ENCODE measurements around the gene CAVIN2.

The CAVIN2 gene

DNA sequence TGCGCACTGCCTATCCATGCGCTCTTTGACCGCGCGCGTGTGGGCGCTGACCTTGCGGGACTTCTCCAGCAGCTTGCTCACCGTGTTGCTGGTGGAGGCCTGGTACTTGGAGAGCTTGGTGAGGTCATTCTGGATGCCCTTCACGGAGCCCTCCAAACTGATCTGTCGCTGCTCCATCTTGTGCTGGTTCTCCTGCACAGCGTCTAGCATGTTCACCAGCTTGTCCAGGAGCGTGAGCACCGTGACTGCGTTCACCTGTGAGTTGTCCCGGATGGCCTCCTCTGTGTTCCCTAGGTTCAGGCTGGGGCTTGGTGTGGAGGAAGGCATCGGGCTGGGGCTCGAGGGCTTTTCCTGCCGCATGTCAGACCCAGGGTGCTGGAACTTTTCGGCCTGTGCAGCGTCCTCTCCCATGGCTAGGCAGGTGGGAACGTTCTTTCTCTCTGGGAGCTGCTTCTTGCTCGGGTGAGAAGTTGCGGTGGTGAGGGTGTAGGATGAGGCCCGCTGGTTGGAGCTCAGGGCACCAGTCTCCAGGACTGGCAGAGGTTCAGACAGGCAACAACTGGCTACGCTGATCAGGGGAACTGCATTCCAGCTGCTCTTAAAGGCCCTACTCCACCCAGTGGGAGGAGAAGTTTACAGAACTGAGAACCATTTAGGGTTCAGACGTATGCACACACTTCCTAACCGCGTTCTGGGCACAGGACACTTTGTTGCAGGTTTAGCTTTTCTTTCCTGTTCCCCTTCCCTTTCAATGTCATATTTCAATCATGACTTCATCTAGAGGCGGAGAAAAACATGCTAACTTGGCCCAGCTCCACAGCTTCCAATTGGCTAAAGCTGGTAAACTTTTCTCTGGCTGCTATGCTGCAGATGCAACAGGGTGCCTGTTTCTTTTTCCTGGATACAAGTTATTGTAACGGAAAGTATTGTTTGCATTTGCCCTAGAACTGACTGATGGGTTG is at the start of gene CAVIN2:
Gene CAVIN2 (minus strand): TSS at position 574 of the 962 bp plus-strand sequence. CDS start 163 bp downstream, at position 411.
- DNase-seq (ENCODE audit: low read depth in 2 of 2): peak; percentile 74 to 78

GRCh38 chr2:191895743-191896142 is 48.9 kb upstream of the CAVIN2 start:
- DNase-seq (ENCODE audit: low read depth in 2 of 2): no peak

DNA sequence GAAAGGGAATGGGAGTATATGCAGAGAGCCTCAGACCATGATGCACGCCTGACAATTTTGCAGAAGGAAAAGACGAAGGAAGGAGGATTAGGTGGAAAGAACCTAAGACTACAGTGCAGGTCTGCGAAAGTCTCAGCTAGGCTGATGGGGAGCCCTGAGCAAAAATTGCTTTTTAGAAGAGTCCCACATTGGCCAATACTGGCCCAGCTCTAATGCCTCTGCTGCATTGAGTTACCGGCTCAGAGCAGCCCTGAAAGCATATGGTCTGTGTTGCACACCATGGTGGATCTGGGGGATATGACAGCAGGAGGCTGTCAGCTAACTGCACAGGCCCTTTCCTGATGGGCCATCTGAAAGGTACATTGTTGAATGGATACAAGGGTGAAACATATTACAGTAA is 48.3 kb upstream of the CAVIN2 start:
- no peak for DNase-seq (ENCODE audit: low read depth in 2 of 2)

- peak; percentile 79 to 83 for DNase-seq (ENCODE audit: low read depth in 2 of 2)
Measured at GRCh38 chr2:191894681-191895147, 47.8 kb upstream of the CAVIN2 start.

GRCh38 chr2:191892391-191892790 is 45.5 kb upstream of the CAVIN2 start:
- DNase-seq (ENCODE audit: low read depth in 2 of 2): peak; percentile 73

DNA sequence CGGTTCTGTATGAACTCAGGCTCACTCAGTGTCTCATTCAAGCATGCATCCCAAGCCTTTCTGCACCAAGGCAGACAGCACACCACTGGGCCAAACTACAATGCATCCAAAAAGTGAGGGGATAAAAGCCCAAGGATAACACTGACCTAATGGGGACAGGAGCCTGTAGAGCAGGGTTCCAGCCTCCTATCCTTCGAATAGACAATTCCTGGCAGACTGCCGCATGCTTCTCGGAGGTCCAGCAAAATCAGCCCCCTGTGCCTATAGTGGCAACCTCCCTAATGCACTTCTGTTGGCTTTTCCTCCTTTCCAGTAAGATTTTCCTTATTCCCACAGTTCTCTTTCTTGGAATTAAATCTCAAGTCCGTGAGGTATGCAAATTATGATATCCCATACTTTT is 44.8 kb upstream of the CAVIN2 start:
- DNase-seq (ENCODE audit: low read depth in 2 of 2): no peak

DNA sequence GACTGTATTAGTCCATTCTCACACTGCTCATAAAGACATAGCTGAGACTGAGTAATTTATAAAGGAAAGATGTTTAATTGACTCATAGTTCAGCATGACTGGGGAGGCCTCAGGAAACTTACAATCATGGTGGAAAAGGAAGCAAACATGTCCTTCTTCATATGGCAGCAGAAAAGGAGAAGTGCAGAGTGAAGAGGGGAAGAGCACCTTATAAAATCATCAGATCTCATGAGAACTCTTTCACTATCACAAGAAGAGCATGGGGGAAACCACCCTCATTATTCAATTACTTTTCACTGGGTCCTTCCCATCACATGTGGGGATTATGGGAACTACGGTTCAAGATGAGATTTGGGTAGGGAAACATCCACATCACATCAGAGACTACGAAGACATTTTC is 43.0 kb upstream of the CAVIN2 start:
- DNase-seq (ENCODE audit: low read depth in 2 of 2): no peak

GRCh38 chr2:191888400-191889166 is 41.7 kb upstream of the CAVIN2 start:
- DNase-seq (ENCODE audit: low read depth in 2 of 2): no peak

DNA sequence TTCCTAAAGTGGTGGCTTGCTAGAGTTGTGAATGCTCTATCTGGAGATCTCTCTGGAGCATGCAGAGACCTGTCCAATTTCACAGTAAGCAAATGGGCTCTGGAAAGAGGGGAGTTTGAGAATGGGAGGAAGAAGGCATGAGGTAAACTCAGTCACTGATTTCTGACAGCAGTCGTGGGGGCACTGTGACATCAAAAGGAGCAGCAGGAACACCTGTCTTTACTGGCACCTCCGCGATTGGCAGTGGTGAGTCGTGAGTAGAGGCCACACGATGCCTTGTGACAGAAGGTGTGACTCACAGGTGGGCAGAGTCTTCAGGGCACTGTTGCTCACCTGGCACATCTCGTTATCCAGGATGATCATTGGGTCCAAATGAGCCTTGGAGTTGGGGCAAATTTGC is 38.8 kb upstream of the CAVIN2 start:
- DNase-seq (ENCODE audit: low read depth in 2 of 2): no peak

- no peak for DNase-seq (ENCODE audit: low read depth in 2 of 2)
Measured at GRCh38 chr2:191885098-191885497, 38.2 kb upstream of the CAVIN2 start.

- DNase-seq (ENCODE audit: low read depth in 2 of 2): no peak
Measured at GRCh38 chr2:191881982-191882816, 35.3 kb upstream of the CAVIN2 start.

GRCh38 chr2:191878548-191879279 is 31.8 kb upstream of the CAVIN2 start:
- peak; percentile 90 to 92 for DNase-seq (ENCODE audit: low read depth in 2 of 2)

DNA sequence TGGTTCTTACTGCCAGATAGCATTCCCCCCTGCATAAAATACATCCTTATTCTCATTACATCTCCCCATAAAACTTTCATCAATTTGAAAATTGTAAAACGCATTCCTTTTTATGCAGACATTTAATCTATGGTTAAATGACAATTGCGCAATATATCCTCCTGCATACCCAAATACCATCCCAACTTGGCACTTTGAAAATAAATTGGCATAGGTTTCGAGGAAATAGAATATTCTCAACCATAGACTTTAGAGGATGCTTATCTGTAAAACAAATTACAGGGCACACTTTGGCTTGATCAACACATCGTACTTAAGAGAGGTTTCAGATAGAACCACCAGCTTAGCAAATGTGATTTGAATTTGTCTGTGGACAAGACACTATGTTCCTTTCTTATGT is 31.0 kb upstream of the CAVIN2 start:
- DNase-seq (ENCODE audit: low read depth in 2 of 2): no peak

DNA sequence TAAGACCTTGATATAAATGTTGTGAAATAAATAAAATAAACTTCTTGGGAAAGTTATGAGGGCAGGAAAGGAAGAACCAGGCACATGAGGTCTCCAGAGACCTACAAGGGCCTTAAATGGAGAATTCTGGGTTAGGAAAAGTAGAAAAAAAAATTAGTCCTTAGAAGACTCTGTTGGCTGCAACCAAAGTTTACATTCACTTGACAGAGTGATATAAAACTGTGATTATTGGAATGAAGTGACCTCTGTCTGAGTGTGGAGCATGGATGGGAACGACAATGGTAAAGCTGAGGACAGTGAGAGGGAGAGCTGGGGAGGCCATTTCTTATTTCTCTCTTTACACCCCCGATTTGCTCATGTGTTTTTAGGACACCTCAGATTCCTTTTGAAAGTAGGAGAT is 29.0 kb upstream of the CAVIN2 start:
- no peak for DNase-seq (ENCODE audit: low read depth in 2 of 2)

DNA sequence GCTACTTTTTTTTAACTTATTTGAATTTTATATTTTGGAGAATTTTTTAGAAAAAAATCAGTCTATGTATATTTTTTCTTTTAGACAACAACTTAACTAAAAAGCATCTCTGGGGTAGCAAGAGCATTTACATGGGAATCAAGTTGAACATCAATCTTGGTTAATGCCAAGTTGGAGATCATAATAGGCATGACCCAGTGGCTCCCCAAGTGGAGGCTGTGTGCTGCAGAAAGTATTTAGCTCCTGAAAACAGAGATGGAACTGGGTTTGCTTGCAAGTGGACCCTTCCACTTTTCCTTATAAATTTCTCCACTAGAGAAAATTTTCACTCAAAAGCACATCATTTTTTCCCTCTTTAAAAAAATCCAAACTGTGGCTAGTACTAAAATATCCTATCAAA is 23.9 kb upstream of the CAVIN2 start:
- DNase-seq (ENCODE audit: low read depth in 2 of 2): no peak

DNA sequence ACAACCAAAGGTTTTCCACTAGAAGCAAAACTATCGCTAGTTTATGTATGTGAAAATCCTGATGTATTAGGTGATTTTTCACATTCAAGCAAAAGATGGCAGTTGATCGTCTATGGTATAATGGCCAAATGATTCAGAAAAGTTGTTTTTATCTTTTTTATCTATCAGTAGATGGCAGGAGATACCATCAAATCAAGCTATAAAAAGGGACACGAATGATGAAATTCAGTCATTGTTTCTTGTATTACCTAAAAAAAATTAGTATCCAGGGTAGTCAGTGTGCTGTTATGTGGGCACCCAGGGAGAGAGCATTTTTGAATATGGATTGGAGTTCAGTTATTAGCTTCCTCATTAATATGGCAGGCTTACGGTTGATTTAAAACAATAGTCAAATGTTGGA is 22.9 kb upstream of the CAVIN2 start:
- no peak for DNase-seq (ENCODE audit: low read depth in 2 of 2)

GRCh38 chr2:191869178-191869577 is 22.3 kb upstream of the CAVIN2 start:
- no peak for DNase-seq (ENCODE audit: low read depth in 2 of 2)

- no peak for DNase-seq (ENCODE audit: low read depth in 2 of 2)
Measured at GRCh38 chr2:191867507-191867847, 20.6 kb upstream of the CAVIN2 start.

DNA sequence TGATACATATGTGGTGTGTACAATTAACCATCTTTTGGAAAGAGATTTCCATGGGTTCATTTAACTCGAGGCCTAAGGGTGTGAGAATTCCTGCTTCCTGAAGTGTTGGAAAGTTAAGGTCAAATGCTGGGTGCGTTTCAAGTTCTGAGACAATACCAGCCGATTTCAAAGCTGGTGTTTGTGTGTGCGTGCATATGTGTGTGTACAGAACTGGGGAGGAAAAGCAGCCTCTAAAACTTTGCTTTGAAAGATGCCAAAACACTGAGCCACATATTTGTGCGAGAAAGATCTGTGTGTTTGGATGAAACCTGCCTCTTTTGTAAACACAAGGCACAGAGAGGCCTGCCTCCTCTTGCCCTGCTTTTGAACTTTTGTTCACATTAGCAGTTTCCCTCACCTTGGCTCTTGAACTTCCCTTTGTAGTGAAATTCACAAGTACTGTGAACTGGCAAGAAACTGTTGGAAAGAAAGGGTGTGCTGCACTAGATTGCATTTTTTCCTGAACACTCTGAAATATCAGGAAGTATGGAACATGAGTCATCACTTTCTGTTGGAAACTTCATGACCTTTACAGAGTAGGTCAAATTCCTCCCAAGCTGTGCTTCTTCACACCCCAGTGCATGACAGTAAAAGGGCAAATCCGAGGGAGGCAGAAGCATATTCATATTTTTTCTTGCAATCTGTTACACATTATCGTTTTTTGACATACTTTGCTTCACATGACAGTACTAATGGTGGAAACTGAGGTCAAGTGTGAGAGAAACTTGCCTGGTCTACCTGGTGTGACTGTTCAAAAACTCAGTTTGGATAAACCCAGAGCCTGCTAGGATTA is 20.0 kb upstream of the CAVIN2 start:
- peak; percentile 92 to 93 for DNase-seq (ENCODE audit: low read depth in 2 of 2)

GRCh38 chr2:191866195-191866594 is 19.3 kb upstream of the CAVIN2 start:
- no peak for DNase-seq (ENCODE audit: low read depth in 2 of 2)
